GM21619 (cell line): ENCODE data around the gene REPS2.
"Not testable (repeated sequence)": the region's sequence is repeated elsewhere in the genome, so short reads cannot be mapped to it uniquely, and the experiment has no call there.

Experiments used
- ATAC-seq: cut with Tn5 transposase; IDR thresholded peaks from one replicate; pipeline ENCODE4 v1.9.1; 2021; ENCODE audit not compliant: unreplicated experiment

REPS2 gene

DNA sequence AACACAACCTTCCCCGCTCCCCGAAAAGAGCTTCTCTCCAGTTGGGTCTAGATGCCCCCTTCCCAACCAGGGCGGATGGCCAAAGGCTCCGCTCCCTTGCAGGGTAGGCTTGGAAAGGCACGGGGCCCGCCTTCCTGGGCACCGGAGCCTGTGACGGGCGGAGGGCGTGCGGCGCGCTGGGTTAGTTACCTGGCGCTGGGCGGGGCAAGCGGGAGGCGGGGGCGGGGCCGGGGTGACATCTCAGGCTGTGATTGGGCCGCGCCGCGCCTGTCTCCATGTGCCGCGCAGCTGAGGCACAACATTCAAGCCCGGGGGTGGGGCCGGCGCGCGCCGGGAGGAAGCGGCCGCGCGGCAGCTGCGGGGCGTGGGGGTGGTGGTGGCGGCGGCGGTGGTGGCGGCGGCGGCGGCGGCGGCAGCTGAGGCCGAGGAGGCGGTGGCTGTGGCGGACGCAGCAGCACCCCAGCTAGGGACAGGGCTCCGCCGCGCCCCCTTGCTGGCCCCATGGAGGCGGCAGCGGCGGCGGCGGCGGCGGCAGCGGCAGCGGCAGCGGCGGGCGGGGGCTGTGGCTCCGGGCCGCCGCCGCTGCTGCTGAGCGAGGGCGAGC lies at the start of gene REPS2:
REPS2 (plus strand) TSS at position 298 of the 604 bp plus-strand sequence; CDS start at position 502, 204 bp downstream.
- ATAC-seq: peak; percentile 96

DNA sequence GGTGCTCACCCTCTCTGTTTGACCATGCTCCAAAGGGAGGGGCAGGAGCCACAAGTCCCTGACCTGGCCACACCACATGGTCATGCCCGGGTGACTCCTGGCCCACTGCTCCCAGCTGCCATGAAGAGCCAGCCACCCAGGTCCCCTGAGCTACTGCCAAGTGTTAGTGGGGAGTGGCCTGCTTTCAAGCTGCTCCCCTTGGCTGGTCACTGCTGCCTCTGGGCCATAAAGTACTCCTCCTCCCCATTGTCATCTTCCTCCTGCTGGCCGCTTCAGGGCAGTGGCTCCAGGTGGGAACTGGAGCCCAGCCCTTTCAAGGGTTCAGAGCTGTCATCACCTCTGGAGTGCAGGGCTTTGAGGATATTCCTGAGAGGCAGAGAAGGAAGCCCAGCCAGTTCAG lies 49.0 kb upstream of the REPS2 start:
- ATAC-seq: no peak

DNA sequence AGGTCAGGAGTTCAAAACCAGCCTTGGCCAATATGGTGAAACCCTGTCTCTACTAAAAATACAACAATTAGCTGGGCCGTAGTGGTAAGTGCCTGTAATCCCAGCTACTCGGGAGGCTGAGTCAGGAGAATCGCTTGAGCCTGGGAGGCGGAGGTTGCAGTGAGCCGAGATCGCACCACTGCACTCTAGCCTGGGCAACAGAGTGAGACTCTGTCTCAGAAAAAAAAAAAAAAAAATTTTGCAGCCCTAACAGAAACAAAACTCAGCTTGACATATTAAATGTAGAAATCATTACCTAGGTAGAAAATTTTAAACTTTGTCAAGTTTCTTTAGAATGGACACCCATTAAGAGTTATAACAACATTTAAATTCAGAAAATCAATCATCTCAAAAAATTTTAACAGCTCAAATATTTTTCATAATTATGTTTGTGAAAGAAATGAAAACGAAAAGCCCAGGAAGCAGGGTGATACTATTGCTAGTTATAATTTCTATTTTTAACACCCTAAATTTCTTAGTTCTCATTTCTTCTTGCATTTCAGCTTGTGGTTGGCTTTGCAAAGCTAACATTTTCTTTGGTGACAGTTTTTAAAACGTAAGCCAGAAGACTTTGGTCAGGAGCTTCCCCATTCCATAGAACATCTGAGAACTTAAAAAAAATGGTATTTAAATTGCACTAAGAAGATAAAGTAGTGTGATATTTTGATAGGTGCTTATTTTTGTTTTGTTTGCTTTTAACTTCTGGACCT lies 43.0 kb upstream of the REPS2 start:
- peak; percentile 69 for ATAC-seq

DNA sequence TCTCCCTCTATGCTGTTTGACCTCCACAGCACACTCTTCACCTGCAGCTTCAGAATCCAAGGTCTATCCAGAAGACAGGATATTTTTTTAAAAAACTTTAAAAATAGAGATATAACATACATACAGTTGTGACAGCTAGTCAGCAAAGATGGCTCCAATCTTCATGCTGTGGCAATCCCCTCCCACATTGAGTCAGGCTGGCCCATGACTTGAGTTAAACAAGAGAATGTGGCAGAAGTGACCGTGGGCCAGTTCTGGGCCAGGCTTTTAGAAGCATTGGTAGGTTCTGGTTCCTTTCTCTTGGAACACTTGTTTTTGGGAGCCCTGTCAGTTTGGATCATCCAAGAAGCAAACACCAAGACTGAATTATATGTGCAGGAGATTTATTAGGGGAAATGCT lies 36.1 kb upstream of the REPS2 start:
- no peak for ATAC-seq

DNA sequence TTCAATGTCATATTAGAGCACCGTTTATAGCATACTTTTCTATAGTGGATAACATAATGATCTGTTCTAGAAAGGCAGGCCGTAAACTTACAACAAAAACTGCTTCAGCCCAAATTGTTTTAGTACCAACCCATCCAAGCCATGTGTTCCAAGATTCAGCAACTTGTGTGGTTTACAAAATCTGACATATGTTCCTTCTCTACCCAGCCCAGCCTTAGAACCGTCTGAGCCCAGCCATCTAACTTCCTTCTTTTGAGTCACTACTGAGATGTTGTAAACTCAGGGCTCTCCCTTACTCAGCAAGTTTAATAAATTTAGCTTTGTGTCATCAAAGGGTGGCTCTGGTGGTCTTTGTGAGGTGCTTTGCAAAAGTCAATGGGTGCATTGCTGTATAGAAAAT lies 32.4 kb upstream of the REPS2 start:
- no peak for ATAC-seq

DNA sequence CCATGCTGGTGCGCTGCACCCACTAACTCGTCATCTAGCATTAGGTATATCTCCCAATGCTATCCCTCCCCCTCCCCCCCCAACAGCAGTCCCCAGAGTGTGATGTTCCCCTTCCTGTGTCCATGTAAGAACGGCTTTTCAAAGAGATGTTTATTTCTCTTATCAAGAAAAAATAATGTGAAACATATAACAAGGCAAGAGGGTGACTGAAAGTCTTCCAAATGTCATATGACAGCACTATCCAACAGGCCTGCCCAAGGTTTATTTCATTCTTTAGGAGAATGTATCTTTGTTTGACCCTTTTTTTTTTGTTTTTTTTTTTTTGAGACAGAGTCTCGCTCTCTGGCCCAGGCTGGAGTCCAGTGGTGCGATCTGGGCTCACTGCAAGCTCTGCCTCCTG lies 29.9 kb upstream of the REPS2 start:
- no peak for ATAC-seq

DNA sequence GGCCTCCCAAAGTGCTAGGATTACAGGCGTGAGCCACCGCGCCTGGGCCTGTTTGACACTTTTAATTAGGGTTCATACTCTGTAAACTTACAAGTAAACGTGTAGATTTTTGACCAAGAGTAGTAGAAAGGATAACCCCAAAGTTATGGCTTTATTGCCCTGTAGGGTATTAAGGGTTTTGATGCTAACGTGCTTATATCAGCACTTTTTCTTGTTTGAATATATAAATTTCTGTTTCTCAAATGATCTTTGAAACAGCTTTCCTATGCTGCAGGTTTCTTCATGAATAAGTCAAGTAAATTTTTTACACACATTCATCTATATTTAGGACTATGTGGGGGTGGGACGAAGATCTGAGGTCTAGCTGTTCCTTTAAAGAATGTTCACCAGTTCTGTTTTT lies 29.3 kb upstream of the REPS2 start:
- ATAC-seq: no peak

DNA sequence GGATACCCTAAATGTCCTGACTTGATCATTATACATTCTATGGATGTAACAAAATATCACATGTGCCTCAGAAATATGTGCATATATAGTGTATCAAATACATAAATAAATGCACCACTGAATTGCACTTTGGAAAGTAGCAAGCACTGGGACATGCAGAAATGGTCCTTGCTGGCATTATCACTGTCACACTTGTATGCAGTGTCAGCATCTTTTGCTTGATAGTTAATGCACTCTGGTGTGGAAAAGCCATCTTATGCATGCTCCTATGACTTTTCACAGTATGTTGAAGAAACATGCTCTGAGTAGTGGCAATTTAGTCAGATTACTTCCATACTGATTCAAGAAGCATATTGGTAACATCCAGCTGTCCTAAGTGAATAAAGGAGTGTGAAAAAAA lies 27.5 kb upstream of the REPS2 start:
- ATAC-seq: no peak

DNA sequence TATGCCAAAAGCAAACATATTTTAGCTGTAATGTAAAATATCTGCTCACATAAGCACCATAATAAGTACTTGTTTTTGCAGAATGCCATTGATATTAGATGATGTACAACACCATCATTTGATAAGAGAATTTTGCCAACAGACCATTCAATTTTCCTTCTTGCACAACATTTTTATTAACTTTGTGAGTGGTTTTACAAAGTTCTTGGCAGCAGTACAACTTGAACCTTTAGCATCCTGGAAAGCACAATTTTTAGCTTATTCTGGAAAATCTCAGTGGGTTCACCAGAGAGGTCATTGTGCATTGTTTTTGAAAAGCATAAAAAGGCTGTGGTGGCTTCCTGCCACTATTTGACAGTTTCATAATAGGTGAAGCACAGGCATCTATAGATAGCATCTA lies 26.4 kb upstream of the REPS2 start:
- ATAC-seq: no peak

DNA sequence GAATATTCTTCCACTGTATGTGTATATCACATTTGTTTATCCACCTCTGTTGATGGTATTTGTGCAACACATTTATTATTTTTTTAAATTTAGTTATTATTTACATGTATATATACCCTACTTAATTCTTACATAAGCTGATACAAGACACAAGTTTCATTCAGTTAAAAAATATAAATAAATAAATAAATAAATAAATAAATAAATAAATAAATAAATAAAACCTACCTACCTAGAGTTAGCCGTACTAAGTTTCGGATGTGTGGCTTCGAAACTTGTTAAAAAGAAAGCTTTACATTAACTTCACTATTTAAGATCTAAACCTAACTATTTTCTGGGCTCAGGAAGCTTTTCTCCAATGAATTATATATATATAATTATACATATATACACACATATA lies 23.3 kb upstream of the REPS2 start:
- ATAC-seq: no peak

DNA sequence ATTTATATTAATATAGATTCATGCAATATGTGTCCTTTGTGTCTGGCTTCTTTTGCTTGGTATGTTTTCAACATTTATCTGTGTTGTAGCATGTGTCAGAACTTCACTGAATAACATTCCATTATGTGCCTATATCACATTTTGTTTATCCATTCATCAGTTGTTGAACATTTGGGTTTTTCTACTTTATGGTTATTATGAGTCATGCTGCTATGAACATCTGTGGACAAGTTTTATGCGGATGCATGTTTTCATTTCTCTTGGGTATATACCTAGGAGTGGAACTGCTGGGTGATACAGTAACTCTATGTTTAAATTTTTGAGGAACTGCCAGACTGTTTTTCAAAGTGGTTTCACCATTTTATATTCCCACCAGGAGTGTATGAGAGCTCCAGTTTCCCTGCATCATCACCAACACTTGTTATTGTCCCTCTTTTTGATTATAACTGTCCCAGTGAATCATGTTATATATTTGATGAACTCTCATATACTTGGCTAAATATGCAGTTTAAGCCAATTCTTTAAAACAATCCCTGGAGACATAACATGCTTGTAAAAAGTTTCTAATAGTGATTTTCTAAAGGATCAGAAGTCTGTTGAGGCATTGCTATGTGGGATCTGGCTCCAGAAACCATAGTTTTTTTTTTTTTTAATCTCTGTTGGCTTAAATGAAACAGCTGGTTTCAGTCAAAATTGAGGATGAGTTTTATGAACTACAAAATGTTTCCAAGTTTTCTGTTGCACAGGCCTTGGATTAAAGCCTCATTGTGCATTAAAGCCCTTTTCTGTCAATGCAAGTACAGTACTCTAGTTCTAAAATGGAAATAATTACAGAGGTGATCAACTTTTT lies 21.6 kb upstream of the REPS2 start:
- ATAC-seq: no peak

DNA sequence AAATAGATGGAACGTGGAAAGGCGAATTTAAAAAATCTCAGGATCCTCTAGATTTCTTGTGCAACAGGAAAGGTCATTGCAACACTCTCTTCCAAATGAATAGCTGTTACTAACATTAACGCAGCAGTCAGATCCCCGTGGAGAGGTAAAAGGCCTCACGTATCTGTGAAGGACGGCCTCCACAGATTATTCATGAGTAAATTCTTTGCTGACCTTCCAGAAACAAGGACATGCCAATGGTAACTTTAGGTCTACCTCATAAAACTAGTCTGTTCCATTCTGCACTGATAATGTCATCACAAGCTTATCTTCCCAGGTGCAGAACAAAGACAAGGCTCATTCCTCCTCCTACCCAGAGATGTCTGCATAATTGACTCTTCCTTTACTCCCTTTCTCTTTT lies 16.1 kb upstream of the REPS2 start:
- no peak for ATAC-seq

DNA sequence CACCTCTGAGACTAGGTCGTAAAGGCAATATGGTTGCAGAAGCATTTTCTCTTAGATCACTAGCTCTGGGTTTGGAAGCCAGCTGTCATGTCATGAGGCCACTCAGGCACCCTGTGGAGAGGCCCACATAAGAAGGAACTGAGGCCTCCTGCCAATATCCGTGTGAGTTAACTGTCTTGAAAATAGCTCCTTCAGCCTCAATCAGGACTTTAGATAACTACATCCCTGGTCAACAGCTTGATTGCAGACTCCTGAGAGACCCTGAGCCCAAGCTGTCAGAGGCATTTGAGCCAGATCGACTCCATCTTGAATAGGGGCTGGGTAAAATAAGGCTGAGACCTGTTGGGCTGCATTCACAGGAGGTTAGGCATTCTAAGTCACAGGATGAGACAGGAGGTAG lies 15.1 kb upstream of the REPS2 start:
- no peak for ATAC-seq

DNA sequence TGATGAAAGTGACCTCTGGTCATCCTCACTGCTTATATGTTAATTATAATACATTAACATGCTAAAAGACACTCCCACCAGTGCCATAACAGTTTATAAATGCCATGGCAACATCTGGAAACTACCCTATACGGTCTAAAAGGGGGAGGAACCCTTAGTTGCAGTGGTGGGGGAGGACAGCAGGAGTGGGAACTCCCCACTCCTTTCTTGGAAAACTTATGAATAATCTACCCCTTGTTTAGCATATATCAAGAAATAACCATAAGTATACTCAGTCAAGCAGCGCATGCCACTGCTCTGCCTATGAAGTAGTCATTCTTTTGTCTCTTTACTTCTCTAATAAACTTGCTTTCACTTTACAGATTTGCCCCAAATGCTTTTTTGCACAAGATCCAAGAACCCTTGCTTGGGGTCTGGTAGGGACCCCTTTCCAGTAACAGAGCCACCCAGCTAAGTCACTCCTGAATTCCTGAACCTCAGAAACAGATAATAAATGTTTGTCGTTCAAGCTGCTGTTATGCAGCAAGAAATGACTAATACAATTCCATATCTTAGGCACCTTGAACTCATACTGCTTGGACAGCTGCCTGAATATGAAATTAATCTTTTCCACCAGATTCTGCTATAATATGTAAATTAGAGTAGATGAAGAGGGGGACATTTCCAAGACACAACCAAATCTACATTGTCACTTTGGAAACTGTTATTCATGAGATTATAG lies 14.4 kb upstream of the REPS2 start:
- ATAC-seq: no peak

DNA sequence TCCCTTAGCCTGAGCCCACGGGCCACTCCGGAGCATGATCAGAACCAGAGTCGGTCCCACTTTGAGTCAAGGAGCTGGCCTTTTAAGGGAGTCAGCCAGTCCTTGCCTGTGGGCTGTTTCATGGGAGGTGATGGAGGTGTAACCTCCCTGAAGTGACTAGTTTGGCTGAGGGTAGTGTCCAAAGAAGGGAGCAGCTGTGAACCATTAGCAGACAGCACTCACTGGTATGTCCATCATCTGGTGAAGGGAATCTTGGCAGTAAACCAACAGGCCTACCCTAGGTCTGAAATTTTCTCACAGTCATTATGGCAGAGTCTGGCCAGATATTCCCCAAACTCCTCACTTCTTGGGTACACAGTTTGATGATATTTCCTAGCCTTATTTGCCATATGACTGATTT lies 12.3 kb upstream of the REPS2 start:
- no peak for ATAC-seq

DNA sequence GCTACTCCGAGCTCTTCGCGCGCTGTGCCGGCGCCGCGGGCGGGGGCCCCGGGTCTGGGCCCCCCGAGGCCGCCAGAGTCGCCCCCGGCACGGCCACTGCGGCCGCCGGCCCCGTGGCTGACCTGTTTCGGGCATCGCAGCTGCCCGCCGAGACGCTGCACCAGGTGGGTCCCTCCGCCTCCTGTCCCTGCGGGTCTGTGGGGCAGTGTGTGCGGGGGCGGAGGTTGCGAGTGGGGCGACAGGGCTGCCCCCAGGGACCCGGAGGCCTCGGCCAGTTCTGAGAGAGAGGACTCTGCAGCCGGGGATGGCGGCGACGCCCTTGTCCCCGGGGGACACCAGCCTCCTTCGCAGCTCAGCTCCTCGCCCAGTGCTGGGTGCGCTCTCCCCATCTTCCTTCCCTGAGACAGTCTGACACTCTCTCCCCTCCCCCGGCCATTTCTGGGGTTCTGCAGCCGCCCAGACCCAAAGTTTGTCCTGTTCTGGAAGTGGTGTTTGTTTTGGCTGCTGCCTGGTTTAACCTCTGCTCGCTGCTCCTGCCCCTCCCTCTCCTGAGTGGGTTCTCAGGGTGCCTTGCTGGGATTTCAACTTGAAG lies 609 bp downstream of the REPS2 start:
- peak; percentile 20 for ATAC-seq

DNA sequence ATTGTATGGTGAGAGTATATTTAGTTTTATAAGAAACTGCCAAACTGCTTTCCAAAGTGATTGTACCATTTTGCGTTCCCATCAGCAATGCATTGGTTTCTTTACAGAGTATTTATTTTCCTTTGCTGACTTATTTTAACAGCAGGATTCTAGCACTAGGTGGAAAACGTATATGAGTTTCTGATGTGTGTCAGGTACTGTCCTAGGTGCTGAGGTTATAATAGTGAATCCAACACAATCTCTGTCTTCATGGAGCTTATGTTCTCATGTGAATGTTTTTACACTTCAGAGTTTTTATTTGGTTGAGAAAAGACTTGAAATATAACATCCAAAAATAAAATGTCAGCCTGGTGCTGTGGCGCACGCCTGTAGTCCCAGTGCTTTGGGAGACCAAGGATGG lies 4.0 kb downstream of the REPS2 start:
- ATAC-seq: no peak

DNA sequence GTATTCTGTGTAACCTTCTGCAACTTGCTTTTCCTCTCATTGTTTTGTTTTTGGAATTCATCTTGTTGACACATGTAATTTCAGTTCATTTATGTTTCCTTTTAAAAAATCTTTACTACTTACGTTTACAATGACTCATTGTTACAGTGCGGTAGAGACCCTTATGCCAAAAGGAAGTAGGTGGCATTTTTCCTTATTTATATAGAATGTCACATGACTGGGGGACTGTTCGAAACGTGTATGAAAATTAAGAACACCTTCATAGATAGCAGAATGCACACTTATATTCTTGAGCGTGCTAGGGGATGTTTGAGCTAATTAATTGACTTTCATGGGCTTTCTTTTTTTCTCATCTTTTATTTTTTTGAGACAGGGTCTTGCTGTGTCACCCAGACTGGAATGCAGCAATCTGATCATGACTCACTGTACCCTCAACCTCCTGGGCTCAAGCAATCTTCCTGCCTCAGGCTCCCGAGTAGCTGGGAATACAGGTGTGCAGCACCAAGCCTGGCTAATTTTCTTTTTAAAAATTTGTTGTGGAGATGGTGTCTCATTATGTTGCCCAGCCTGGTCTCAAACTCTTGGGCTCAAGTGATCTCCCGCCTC lies 7.3 kb downstream of the REPS2 start:
- ATAC-seq: no peak

DNA sequence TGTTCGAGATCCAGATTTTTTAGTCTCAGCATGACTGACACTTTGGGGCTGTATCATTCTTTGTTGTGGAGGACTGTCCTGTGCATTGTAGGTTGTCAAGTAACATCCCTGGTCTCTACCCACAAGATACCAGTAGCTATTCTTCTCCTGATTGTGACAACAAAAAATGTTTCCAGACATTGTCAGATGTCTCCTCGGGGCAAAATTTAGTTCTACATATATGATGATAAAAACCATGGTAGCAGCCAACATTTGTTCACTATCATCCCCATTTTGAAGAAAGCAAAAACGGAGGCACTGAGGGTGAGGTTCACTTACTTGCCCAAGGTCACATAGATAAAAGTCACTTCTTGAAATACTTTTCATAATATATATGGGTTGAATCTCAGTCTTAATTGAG lies 11.3 kb downstream of the REPS2 start:
- ATAC-seq: no peak

DNA sequence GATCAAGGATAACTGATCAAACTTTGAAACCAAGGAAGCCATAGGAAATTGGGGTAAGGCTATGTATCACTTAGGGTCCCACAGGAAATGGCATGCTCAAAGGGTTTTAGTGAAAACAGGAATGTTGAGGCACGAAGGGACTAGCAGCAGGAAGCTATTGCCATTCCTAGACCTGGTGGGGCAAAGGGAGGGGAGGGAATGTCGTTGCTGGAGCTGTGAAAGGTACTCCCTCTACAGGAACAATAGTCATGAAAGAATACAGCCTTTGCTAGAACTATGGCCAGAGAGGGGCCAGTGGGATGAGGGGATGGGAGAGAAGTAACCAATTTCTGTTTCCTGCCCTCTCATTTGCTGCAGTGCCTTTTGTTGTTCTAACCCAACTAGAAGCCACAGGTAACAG lies 11.9 kb downstream of the REPS2 start:
- ATAC-seq: no peak

DNA sequence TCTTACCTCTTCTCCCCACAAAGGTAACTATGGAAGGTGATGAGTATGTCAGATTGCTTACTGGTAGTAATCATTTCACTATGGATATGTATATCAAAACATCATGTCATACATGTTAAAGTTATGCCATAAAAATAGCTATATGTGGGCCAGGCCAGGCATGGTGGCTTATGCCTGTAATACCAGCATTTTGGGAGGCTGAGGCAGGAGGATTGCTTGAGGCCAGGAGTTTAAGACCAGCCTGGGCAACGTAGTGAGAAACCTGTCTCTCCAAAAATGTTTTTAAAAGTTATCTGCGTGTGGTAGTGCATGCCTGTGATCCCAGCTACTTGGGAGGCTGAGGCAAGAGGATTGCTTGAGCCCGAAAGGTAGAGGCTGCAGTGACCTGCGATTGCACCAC lies 16.2 kb downstream of the REPS2 start:
- ATAC-seq: not testable (repeated sequence)
